Panc1 (cell line): Measurements from ENCODE around the gene NOTCH1.

ENCODE experiments used
- TF ChIP-seq, protein P1 (sequence below): fragments of 450-650 bp; IDR thresholded peaks from 2 replicates; pipeline ENCODE4 v1.5.1; 2017; ENCODE audit warnings: mild to moderate bottlenecking
- TF ChIP-seq, protein P2 (sequence below), 2 experiments: IDR thresholded peaks; 2 replicates each; pipeline ENCODE4 v1.6.1; 2011 to 2012; ENCODE audit warnings: low read depth in 2 of 2, control low read depth in 1 of 2, low read length in 1 of 2, mild to moderate bottlenecking in 1 of 2, moderate library complexity in 1 of 2; ENCODE audit not compliant: insufficient read depth in 1 of 2

DNA sequence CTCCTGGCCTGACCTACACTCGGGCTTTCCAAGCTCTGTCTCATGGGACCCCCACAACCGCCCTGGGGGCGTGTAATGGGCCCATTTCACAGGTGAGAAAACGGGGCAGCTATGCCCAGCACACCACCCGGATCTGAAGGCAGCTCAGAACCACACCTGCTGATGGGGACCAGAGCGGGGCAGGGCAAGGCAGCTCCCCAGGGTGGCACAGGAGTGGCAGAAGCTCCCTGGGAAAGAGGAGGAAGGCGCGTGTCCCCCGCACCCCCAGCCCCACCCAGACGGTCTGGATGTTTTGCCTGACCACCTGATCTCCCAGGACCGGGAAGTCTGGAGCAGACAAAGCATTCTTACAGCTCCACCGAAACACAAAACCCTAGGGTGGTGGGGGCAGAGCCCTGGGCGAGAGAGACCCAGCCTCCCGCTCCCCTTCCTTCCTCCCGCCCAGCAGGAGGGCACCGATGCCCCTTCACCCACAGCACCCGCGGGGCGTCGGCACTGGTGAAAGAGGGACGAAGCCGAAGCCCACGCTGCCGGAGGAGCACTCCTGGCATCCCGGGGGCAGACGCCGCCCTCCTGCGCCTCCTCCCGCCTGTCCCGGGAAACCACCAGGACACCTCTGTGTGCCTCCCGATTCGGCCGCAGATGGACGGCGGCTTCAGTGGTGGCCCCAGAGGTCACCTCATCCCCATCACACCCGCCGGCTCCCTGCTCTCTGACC, 14.5 kb downstream of the NOTCH1 start:
- TF ChIP-seq, protein P1, sequence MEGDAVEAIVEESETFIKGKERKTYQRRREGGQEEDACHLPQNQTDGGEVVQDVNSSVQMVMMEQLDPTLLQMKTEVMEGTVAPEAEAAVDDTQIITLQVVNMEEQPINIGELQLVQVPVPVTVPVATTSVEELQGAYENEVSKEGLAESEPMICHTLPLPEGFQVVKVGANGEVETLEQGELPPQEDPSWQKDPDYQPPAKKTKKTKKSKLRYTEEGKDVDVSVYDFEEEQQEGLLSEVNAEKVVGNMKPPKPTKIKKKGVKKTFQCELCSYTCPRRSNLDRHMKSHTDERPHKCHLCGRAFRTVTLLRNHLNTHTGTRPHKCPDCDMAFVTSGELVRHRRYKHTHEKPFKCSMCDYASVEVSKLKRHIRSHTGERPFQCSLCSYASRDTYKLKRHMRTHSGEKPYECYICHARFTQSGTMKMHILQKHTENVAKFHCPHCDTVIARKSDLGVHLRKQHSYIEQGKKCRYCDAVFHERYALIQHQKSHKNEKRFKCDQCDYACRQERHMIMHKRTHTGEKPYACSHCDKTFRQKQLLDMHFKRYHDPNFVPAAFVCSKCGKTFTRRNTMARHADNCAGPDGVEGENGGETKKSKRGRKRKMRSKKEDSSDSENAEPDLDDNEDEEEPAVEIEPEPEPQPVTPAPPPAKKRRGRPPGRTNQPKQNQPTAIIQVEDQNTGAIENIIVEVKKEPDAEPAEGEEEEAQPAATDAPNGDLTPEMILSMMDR = no peak
- TF ChIP-seq, protein P2, sequence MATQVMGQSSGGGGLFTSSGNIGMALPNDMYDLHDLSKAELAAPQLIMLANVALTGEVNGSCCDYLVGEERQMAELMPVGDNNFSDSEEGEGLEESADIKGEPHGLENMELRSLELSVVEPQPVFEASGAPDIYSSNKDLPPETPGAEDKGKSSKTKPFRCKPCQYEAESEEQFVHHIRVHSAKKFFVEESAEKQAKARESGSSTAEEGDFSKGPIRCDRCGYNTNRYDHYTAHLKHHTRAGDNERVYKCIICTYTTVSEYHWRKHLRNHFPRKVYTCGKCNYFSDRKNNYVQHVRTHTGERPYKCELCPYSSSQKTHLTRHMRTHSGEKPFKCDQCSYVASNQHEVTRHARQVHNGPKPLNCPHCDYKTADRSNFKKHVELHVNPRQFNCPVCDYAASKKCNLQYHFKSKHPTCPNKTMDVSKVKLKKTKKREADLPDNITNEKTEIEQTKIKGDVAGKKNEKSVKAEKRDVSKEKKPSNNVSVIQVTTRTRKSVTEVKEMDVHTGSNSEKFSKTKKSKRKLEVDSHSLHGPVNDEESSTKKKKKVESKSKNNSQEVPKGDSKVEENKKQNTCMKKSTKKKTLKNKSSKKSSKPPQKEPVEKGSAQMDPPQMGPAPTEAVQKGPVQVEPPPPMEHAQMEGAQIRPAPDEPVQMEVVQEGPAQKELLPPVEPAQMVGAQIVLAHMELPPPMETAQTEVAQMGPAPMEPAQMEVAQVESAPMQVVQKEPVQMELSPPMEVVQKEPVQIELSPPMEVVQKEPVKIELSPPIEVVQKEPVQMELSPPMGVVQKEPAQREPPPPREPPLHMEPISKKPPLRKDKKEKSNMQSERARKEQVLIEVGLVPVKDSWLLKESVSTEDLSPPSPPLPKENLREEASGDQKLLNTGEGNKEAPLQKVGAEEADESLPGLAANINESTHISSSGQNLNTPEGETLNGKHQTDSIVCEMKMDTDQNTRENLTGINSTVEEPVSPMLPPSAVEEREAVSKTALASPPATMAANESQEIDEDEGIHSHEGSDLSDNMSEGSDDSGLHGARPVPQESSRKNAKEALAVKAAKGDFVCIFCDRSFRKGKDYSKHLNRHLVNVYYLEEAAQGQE (IDR thresholded peaks at IDR 0.05; ENCODE audit: insufficient read depth in 1 of 2, low read depth in 2 of 2, low read length in 1 of 2) = no peak
